Progenitor cell of endocrine pancreas (in vitro differentiated cells): ENCODE data around the gene F10. TPM values are rescaled to one million over a fixed set of nuclear protein-coding genes. Genes with fewer than 3 reads are reported as not detected.

Experiments
- DNase-seq: peaks from one replicate; pipeline ENCODE4 v3.0.0; 2021; ENCODE audit warnings: low spot score; ENCODE audit not compliant: unreplicated experiment
- H3K27ac Mint-ChIP-seq: 2 replicates; pipeline ENCODE4 v1.8.0; 2021; ENCODE audit warnings: mild to moderate bottlenecking, moderate library complexity, mixed read lengths
- H3K27me3 Mint-ChIP-seq: 2 replicates; pipeline ENCODE4 v1.8.0; 2021; ENCODE audit warnings: mixed read lengths
- H3K36me3 Mint-ChIP-seq: 2 replicates; pipeline ENCODE4 v1.8.0; 2022; ENCODE audit warnings: mixed read lengths; ENCODE audit not compliant: insufficient read depth
- H3K4me1 Mint-ChIP-seq: 2 replicates; pipeline ENCODE4 v1.8.0; 2021; ENCODE audit warnings: low read depth, mixed read lengths
- H3K4me3 Mint-ChIP-seq: 2 replicates; pipeline ENCODE4 v1.8.0; 2021; ENCODE audit warnings: low read depth, mild to moderate bottlenecking, moderate library complexity, mixed read lengths
- H3K9me3 Mint-ChIP-seq: 2 replicates; pipeline ENCODE4 v1.8.0; 2021; ENCODE audit warnings: low read depth, mixed read lengths
- total RNA-seq: library from RNA; stranded (reverse); gene quantifications from 2 replicates; pipeline ENCODE4 v1.2.1, GENCODE V29; 2021
- TF ChIP-seq, protein P1 (sequence below): fragments of 200-600 bp; sonication (generic); IDR thresholded peaks from one replicate; pipeline ENCODE4 v1.5.0; 2021; ENCODE audit warnings: antibody characterized with exemption, mild to moderate bottlenecking; ENCODE audit not compliant: unreplicated experiment

The F10 gene
- total RNA-seq, 1 donor from 2014 or later = 30.2 TPM

DNA sequence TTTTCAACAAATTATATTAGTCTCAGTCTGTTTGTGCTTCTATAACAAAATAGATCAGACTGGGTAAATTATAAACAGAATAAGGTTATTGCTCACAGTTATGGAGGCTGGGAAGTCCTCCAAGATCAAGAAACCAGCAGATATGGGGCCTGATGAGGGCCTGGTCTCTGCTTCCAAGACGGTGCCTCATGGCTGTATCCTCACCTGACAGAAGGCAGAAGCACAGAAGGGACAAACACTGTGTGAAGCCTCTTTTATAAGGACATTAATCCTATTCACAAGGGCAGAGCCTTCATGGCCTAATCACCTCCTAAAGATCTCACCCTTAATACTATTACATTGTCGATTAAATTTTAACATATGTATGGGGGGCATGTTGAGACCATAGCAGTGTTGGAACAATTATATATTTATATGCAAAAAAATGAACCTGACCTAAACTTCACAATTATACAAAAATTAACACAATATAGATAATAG, 12.7 kb downstream of the F10 start:
- H3K36me3 Mint-ChIP-seq = no peaks in the 10 kb centered on the region
- TF ChIP-seq, protein P1, sequence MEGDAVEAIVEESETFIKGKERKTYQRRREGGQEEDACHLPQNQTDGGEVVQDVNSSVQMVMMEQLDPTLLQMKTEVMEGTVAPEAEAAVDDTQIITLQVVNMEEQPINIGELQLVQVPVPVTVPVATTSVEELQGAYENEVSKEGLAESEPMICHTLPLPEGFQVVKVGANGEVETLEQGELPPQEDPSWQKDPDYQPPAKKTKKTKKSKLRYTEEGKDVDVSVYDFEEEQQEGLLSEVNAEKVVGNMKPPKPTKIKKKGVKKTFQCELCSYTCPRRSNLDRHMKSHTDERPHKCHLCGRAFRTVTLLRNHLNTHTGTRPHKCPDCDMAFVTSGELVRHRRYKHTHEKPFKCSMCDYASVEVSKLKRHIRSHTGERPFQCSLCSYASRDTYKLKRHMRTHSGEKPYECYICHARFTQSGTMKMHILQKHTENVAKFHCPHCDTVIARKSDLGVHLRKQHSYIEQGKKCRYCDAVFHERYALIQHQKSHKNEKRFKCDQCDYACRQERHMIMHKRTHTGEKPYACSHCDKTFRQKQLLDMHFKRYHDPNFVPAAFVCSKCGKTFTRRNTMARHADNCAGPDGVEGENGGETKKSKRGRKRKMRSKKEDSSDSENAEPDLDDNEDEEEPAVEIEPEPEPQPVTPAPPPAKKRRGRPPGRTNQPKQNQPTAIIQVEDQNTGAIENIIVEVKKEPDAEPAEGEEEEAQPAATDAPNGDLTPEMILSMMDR = no peak
- no peak overlapping the region for H3K27ac Mint-ChIP-seq
- H3K4me3 Mint-ChIP-seq = no peak overlapping the region
- no peaks in the 10 kb centered on the region for H3K9me3 Mint-ChIP-seq
- peaks cover 22% of the 10 kb centered on the region for H3K4me1 Mint-ChIP-seq
- DNase-seq = no peak
- H3K27me3 Mint-ChIP-seq = no peaks in the 10 kb centered on the region

DNA sequence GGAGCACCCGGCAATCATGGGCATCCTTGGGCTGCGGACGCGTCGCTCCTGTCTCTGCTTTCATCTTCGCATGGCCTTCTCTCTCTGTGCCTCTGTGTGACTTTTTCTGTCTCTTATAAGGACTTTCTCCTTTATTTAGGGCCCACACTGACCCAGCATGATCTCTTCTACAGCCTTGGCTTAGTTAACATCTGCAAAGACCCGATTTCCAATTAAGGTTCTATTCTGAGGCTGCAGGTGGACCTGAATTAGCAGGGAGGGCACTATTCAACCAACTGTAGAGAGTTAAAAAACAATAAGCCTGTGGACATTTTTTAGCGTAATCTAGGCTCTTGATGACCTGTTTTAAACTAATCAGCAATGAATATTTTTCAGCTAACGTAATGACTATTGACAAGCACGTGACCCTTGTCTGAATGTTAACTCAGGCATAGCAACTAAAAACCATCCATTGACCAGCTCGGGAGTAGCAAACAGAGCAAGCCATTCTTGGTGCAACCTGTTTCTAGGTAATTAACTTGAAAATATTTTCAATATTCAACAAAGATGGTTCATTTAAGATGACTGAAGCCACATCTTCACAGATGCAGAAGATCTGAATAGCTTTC, 15.2 kb downstream of the F10 start:
- H3K36me3 Mint-ChIP-seq = no peaks in the 10 kb centered on the region
- H3K4me3 Mint-ChIP-seq = no peak overlapping the region
- H3K4me1 Mint-ChIP-seq = peaks cover 22% of the 10 kb centered on the region
- no peaks in the 10 kb centered on the region for H3K9me3 Mint-ChIP-seq
- H3K27me3 Mint-ChIP-seq = no peaks in the 10 kb centered on the region
- TF ChIP-seq, protein P1 = no peak
- peak overlapping the region; percentile 94 for H3K27ac Mint-ChIP-seq
- no peak for DNase-seq

DNA sequence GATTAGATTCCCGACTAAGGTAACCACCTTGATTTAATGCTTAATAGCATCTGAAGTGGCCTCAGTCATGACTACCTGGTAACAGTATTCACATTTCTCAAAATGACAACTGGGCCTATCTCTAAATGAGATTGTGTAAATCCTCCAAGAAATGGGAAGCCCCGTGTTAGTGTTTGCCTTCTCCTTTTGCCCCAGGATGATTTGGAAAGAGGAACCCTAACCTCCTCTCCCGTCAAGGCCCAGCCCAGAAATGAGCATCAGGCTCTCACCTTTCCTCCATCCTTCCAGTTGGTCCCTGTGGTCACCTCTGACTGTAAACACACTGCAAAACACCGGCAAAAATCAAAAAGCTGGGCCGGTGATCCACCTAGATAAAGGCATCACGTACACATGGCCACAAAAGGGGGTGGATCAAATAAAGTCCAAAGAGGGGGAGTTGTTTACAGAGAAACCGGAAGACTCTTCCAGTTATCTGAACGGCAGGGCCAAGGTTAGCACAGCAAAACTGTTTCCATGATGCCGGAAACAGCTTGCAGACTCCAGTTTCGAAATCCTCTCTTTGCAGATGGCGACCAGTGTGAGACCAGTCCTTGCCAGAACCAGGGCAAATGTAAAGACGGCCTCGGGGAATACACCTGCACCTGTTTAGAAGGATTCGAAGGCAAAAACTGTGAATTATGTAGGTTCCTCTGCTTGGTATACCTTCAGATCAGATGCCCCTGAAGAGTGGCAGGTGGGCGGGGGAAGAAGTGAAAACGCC, 16.4 kb downstream of the F10 start:
- peak; percentile 6 for DNase-seq

DNA sequence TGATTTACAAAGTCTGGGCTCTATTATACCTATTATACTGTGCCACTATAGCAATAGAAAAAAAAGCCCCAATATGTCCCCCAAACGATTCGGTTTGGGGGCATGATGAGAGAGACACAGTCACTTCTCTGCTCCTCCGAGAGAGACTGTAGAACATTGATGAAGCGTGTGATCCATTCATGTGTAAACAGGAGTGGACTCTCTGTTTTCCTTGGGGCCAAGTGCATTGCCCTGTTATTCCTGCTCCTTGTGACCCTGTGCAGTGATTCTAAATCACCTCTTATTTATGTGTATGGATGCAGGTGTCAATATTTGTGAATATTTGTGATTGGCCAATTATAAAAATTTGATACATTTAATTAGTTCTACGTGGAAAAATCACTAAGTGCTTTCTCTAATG, 17.0 kb downstream of the F10 start:
- Mint-ChIP-seq H3K4me3 (no peak overlapping the region), H3K27me3 (no peaks in the 10 kb centered on the region), H3K27ac (no peak overlapping the region), H3K36me3 (no peaks in the 10 kb centered on the region), H3K4me1 (peaks cover 22% of the 10 kb centered on the region), H3K9me3 (no peaks in the 10 kb centered on the region)
- no peak for DNase-seq
- TF ChIP-seq, protein P1 = no peak

More for the DNA sequence above, 16.4 kb downstream of the F10 start:
- peak overlapping the region; percentile 89 for H3K27ac Mint-ChIP-seq
- peaks cover 22% of the 10 kb centered on the region for H3K4me1 Mint-ChIP-seq
- no peaks in the 10 kb centered on the region for H3K9me3 Mint-ChIP-seq
- TF ChIP-seq, protein P1 = no peak
- no peaks in the 10 kb centered on the region for H3K36me3 Mint-ChIP-seq
- H3K4me3 Mint-ChIP-seq = peak overlapping the region; percentile 10
- no peaks in the 10 kb centered on the region for H3K27me3 Mint-ChIP-seq

DNA sequence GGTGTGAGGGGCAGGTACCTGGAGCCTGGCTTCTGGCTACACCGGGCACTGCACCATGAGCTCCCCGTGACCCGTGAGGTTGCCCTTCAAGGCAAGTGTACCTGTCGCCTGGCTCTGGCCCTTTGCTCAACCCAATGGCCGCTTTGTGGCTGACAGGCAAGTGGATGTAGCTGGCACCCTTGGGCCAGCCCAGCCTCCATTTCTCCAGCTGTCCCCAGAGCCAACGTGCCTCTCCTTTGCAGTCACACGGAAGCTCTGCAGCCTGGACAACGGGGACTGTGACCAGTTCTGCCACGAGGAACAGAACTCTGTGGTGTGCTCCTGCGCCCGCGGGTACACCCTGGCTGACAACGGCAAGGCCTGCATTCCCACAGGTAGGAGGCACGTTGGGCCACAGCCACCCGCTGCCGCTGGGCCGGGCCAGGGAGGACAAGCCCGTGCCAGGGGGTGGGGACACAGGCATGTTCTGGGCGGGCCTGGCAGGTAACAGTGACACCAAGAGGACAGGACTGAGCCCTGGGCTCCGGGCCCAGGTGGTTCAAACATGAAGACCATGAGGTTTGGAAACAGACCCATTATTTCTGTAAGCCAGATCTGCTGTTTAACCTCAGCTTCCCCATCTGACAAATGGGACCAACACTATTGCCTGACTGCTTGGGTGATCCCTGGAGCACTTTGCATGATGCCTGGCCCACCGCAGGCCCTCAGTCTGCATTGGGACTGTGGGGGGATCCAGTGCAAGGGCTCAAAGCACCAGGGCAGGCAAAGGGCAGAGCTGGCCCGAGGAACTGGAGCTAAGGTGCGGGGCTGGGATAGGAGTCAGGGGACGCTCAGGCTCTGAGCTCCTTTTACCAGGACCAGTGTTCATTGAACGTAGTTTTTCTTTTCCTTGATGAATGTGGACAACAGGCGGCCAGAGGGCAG, 18.3 kb downstream of the F10 start:
- H3K27ac Mint-ChIP-seq = no peak overlapping the region
- DNase-seq = no peak
- TF ChIP-seq, protein P1 = no peak
- H3K9me3 Mint-ChIP-seq = no peaks in the 10 kb centered on the region
- H3K36me3 Mint-ChIP-seq = no peaks in the 10 kb centered on the region
- peaks cover 22% of the 10 kb centered on the region for H3K4me1 Mint-ChIP-seq
- no peaks in the 10 kb centered on the region for H3K27me3 Mint-ChIP-seq
- no peak overlapping the region for H3K4me3 Mint-ChIP-seq
